Hepatocyte (in vitro differentiated cells): ENCODE measurements around the gene ZFP64. TPM values are rescaled to one million over a fixed set of nuclear protein-coding genes. Genes with fewer than 3 reads are reported as not detected.

Experiments used
- DNase-seq: peaks from one replicate; pipeline ENCODE4 v3.0.0-alpha.2; 2016; ENCODE audit warnings: low spot score
- H2AFZ ChIP-seq: fragments of 200-600 bp; sonication (generic); 2 replicates; pipeline ENCODE4 v1.6.0; 2016; ENCODE audit warnings: antibody characterized with exemption, mild to moderate bottlenecking
- H3K27ac ChIP-seq: fragments of 200-600 bp; sonication (generic); 2 replicates; pipeline ENCODE4 v1.5.1; 2016; ENCODE audit warnings: mild to moderate bottlenecking
- H3K27me3 ChIP-seq: fragments of 200-600 bp; sonication (generic); 2 replicates; pipeline ENCODE4 v1.6.1; 2016
- H3K36me3 ChIP-seq: fragments of 200-600 bp; sonication (generic); replicated peaks from 2 replicates; pipeline ENCODE4 v1.5.1; 2016; ENCODE audit warnings: low read depth; ENCODE audit not compliant: insufficient read depth
- H3K4me1 ChIP-seq: fragments of 200-600 bp; sonication (generic); 2 replicates; pipeline ENCODE4 v1.5.1; 2016; ENCODE audit warnings: mild to moderate bottlenecking, moderate library complexity; ENCODE audit not compliant: insufficient read depth
- H3K4me2 ChIP-seq: fragments of 200-600 bp; sonication (generic); 2 replicates; pipeline ENCODE4 v1.6.0; 2016
- H3K4me3 ChIP-seq: fragments of 200-600 bp; sonication (generic); 2 replicates; pipeline ENCODE4 v1.5.1; 2016; ENCODE audit warnings: mild to moderate bottlenecking
- H3K79me2 ChIP-seq: fragments of 200-600 bp; sonication (generic); 2 replicates; pipeline ENCODE4 v1.6.0; 2017; ENCODE audit warnings: mild to moderate bottlenecking
- H3K9me2 ChIP-seq: fragments of 200-600 bp; sonication (generic); replicated peaks from 2 replicates; pipeline ENCODE4 v1.6.0; 2017; ENCODE audit warnings: mild to moderate bottlenecking; ENCODE audit not compliant: insufficient read depth
- H3K9me3 ChIP-seq: fragments of 200-600 bp; sonication (generic); 2 replicates; pipeline ENCODE4 v1.5.1; 2016; ENCODE audit warnings: low read depth, mild to moderate bottlenecking
- H4K20me1 ChIP-seq: fragments of 200-600 bp; sonication (generic); 2 replicates; pipeline ENCODE4 v1.6.0; 2016; ENCODE audit warnings: mild to moderate bottlenecking; ENCODE audit not compliant: insufficient read depth, poor library complexity, severe bottlenecking
- CTCF ChIP-seq: fragments of 200-600 bp; sonication (generic); IDR thresholded peaks from 2 replicates; pipeline ENCODE4 v1.5.1; 2016; ENCODE audit warnings: antibody characterized with exemption, mild to moderate bottlenecking; ENCODE audit not compliant: poor library complexity
- EZH2 ChIP-seq: fragments of 200-600 bp; sonication (generic); IDR thresholded peaks from 2 replicates; pipeline ENCODE4 v1.6.1; 2016; ENCODE audit warnings: antibody characterized with exemption, mild to moderate bottlenecking, borderline replicate concordance
- EZH2phosphoT487 ChIP-seq: fragments of 200-600 bp; sonication (generic); IDR thresholded peaks from one replicate; pipeline ENCODE4 v1.6.1; 2018; ENCODE audit warnings: antibody characterized with exemption, mild to moderate bottlenecking, low read depth, moderate library complexity; ENCODE audit not compliant: unreplicated experiment, severe bottlenecking
- WGBS: methylation state at CpG from one replicate; pipeline ENCODE4 v1.1.6; 2016; ENCODE audit warnings: low lambda C conversion rate; ENCODE audit errors: missing lambda C conversion rate; 5-methylcytosine and 5-hydroxymethylcytosine counted together
- polyA plus RNA-seq: library from polyadenylated mRNA; unstranded; fragments of >200 nt; fragmentation: Nextera tagmentation; extraction: Ambion mirVana; gene quantifications from 2 replicates; pipeline ENCODE4 v1.2.1, GENCODE V29; 2016
- total RNA-seq: library from RNA; depleted of rRNA; stranded (reverse); fragments of >200 nt; gene quantifications from 2 replicates; pipeline ENCODE4 v1.2.3, GENCODE V29; 2014

The ZFP64 gene
- total and polyA plus RNA-seq, 2 experiments from 2014 or later: 9.3 to 10.0 TPM

- Histone ChIP-seq H3K27me3 (no peaks in the 10 kb centered on the region), H3K9me2 (no peaks in the 10 kb centered on the region), H4K20me1 (no peaks in the 10 kb centered on the region), H3K4me3 (no peak overlapping the region), H3K79me2 (no peaks in the 10 kb centered on the region), H2AFZ (no peak overlapping the region), H3K9me3 (no peaks in the 10 kb centered on the region), H3K4me2 (no peak overlapping the region), H3K36me3 (no peaks in the 10 kb centered on the region), H3K4me1 (no peaks in the 10 kb centered on the region), H3K27ac (no peak overlapping the region)
- no peak for DNase-seq
- TF ChIP-seq EZH2phosphoT487: no peak
- no peak for TF ChIP-seq EZH2
- no peak for TF ChIP-seq CTCF
- WGBS: 94% methylated on average over 3 of the region's 3 CpGs
Measured at GRCh38 chr20:52207020-52207810, 15.6 kb upstream of the ZFP64 start.

DNA sequence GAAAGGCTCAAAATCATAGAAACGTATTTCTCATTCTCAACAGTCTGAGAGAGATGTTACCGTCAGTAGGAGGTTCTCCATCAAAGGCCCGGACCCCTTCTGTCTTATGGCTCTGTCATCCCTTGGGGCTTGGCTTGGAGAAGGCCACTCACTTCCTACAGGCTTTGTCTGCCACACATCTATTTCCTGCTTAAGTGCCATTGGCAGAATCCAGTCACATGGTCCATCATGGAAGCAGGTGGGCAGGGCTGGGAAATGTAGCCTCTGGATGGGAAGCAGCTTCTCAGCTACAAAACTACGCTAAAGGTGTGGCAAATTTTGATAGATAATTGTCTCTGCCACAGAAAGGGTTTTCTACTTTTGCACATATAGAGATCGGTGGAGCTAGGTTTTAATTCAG, 12.6 kb upstream of the ZFP64 start:
- Histone ChIP-seq H2AFZ (no peak overlapping the region), H3K27me3 (no peaks in the 10 kb centered on the region), H3K79me2 (no peaks in the 10 kb centered on the region), H3K4me2 (no peak overlapping the region), H3K4me1 (no peaks in the 10 kb centered on the region), H3K4me3 (no peak overlapping the region), H3K9me3 (no peaks in the 10 kb centered on the region), H3K36me3 (no peaks in the 10 kb centered on the region), H4K20me1 (no peaks in the 10 kb centered on the region), H3K27ac (no peak overlapping the region), H3K9me2 (no peaks in the 10 kb centered on the region)
- 94% methylated on average over 5 of the region's 5 CpGs for WGBS
- no peak for TF ChIP-seq EZH2
- TF ChIP-seq EZH2phosphoT487: no peak
- TF ChIP-seq CTCF: no peak
- DNase-seq: no peak

DNA sequence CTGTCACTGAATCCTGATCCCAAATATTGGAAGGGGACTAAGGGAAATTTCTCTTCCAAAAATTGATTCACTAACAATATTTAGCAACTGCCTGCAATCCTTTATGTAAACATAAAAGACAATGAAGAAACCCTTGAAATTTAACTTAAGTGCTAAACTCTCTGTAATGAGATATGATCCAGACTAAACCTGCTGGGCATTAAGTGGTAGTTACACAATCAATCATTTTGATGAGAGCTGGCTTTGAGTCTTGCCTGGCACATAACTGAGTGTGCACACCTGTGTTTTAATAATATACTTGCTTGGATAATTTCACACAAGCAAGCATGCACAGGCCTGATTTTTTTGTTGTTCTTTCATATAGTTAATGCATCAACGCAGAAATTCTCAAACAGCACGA, 9.8 kb upstream of the ZFP64 start:
- no peaks in the 10 kb centered on the region for H3K4me1 ChIP-seq
- no peak for TF ChIP-seq EZH2phosphoT487
- no peak for TF ChIP-seq CTCF
- no peak for TF ChIP-seq EZH2
- H3K4me3 ChIP-seq: no peak overlapping the region
- 98% methylated on average over 2 of the region's 2 CpGs for WGBS
- no peaks in the 10 kb centered on the region for H4K20me1 ChIP-seq
- H3K9me3 ChIP-seq: no peaks in the 10 kb centered on the region
- H3K27ac ChIP-seq: no peak overlapping the region
- no peaks in the 10 kb centered on the region for H3K9me2 ChIP-seq
- no peaks in the 10 kb centered on the region for H3K36me3 ChIP-seq
- H3K4me2 ChIP-seq: no peak overlapping the region
- H2AFZ ChIP-seq: no peak overlapping the region
- H3K79me2 ChIP-seq: no peaks in the 10 kb centered on the region
- DNase-seq: no peak
- no peaks in the 10 kb centered on the region for H3K27me3 ChIP-seq
